BJ (cell line): ENCODE results near the gene CAT. TPM values are rescaled to one million over a fixed set of nuclear protein-coding genes. Genes with fewer than 3 reads are reported as not detected.

Source experiments
- CTCF ChIA-PET: fragments of 350-600 bp; formaldehyde crosslinking; extraction: SDS; loops from one replicate; lab custom pipeline; 2021; ENCODE audit warnings: antibody characterized with exemption, inconsistent platforms; lab: Yijun Ruan, JAX
- POLR2A ChIA-PET: fragments of 300-600 bp; sonication (Branson Sonifier 250); formaldehyde crosslinking; extraction: SDS; loops from one replicate; lab custom pipeline; 2021; ENCODE audit warnings: antibody characterized with exemption; lab: Charles Lee
- DNase-seq: peaks from one replicate; pipeline ENCODE4 v3.0.0-alpha.2; 2011; ENCODE audit warnings: low read depth
- H3K27me3 ChIP-seq: 2 replicates; pipeline ENCODE4 v1.6.0; 2011; ENCODE audit warnings: low read length; ENCODE audit not compliant: control insufficient read depth, insufficient read depth
- H3K36me3 ChIP-seq: 2 replicates; pipeline ENCODE4 v1.5.1; 2011; ENCODE audit warnings: low read length; ENCODE audit not compliant: control insufficient read depth, insufficient read depth
- H3K4me3 ChIP-seq: 2 replicates; pipeline ENCODE4 v1.5.1; 2011; ENCODE audit warnings: low read depth, mild to moderate bottlenecking, control low read depth, low read length
- polyA plus RNA-seq: library from polyadenylated mRNA; depleted of rRNA; stranded (reverse); fragments of >200 nt; gene quantifications from 2 replicates; pipeline ENCODE4 v1.2.3, GENCODE V29; 2011
- TF ChIP-seq, protein P1 (sequence below): IDR thresholded peaks from 2 replicates; pipeline ENCODE4 v1.5.1; 2011; ENCODE audit warnings: low read depth, mild to moderate bottlenecking, control low read depth, inconsistent platforms, low read length, moderate library complexity; ENCODE audit not compliant: insufficient read depth

CAT gene
- polyA plus RNA-seq, 1 experiment: 101 TPM

DNA sequence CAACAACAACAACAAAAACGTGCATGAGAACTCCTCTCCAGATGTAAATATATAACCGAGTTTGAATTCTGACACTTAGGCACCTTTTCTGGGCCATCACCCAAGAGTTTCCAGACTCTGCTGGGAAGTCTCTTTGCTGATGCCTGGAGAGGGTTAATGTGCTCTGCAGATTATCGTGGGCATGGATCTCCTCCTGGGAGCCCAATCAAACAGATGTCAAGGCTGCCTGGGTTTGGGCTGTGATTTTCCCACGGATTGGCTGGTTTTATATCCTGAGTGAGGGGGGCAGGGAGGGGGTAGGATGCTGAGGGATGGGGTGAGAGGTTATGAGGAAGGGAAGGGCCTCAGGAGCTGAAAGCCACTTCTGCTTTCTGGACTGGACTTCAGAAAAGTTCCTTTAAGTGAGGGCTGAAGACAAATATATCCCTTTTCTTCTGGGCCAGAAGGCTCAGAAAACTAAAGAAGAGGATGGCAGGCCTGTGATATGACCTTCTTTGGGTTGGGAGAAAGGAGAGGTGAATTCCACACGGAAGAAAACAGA lies 70.7 kb downstream of the CAT start:
- no peaks in the 10 kb centered on the region; the same call in 1 of the 2 replicates for H3K27me3 ChIP-seq
- no peak overlapping the region for H3K4me3 ChIP-seq
- TF ChIP-seq, protein P1, sequence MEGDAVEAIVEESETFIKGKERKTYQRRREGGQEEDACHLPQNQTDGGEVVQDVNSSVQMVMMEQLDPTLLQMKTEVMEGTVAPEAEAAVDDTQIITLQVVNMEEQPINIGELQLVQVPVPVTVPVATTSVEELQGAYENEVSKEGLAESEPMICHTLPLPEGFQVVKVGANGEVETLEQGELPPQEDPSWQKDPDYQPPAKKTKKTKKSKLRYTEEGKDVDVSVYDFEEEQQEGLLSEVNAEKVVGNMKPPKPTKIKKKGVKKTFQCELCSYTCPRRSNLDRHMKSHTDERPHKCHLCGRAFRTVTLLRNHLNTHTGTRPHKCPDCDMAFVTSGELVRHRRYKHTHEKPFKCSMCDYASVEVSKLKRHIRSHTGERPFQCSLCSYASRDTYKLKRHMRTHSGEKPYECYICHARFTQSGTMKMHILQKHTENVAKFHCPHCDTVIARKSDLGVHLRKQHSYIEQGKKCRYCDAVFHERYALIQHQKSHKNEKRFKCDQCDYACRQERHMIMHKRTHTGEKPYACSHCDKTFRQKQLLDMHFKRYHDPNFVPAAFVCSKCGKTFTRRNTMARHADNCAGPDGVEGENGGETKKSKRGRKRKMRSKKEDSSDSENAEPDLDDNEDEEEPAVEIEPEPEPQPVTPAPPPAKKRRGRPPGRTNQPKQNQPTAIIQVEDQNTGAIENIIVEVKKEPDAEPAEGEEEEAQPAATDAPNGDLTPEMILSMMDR: no peak
- ChIA-PET POLR2A (no interaction called here), CTCF (interaction anchor here (1.1 kb wide), 1 partner anchor 8 kb away, joined by 3 read pairs; no protein-coding TSS in a partner anchor)
- no peaks in the 10 kb centered on the region for H3K36me3 ChIP-seq
- no peak for DNase-seq

DNA sequence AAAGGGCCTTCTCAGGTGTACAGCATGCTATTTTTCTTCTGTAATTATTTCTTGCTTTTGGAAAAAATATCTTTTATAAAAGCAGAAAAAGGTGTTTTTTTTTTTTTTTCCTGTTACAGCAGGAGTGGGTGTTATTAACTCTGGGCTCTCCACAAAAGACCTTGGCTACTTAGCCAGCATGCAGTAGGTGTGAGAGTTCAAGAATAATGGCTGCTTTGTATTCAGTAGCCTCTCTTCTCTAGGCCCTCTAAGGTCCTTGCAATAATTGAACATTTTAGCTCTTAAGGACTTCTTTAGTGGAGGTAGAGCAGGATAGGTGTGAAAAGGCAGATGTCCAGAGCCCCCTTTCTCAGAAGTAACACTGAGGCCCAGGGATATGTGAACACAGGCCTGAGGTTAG lies 71.5 kb downstream of the CAT start:
- H3K27me3 ChIP-seq: no peaks in the 10 kb centered on the region; the same call in 1 of the 2 replicates
- CTCF ChIA-PET: interaction anchor here (1.2 to 1.5 kb wide), 2 partner anchors 9 to 75 kb away, joined by 3 to 5 read pairs; no protein-coding TSS in a partner anchor
- TF ChIP-seq, protein P1: no peak
- H3K4me3 ChIP-seq: no peak overlapping the region
- no peak for DNase-seq
- POLR2A ChIA-PET: no interaction called here
- H3K36me3 ChIP-seq: no peaks in the 10 kb centered on the region

DNA sequence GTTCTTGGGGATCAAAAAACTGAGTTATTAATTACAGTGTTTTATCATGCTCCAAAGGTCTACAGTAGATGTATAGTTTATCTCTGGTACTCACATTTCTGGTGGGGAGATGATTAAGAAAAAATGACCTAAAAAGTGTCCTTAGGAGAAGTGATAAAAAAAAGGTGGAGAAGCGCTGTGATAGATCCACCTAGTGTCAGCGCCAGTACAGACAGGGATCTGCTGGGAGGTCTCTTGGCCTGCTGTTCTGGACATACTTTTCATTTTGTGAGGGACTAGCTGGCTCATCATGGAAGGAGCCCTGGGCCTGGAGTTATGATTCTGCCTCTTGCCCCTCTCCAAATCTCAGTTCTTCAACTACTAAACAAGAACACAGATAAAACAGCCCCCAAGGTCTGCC lies 71.9 kb downstream of the CAT start:
- TF ChIP-seq, protein P1: no peak
- DNase-seq: no peak
- Histone ChIP-seq H3K4me3 (no peak overlapping the region), H3K36me3 (no peaks in the 10 kb centered on the region), H3K27me3 (no peaks in the 10 kb centered on the region)
- CTCF ChIA-PET: interaction anchor here (1.2 to 4.4 kb wide), 3 partner anchors 8 to 75 kb away, joined by 3 to 50 read pairs (median 5); no protein-coding TSS in a partner anchor
- POLR2A ChIA-PET: no interaction called here

DNA sequence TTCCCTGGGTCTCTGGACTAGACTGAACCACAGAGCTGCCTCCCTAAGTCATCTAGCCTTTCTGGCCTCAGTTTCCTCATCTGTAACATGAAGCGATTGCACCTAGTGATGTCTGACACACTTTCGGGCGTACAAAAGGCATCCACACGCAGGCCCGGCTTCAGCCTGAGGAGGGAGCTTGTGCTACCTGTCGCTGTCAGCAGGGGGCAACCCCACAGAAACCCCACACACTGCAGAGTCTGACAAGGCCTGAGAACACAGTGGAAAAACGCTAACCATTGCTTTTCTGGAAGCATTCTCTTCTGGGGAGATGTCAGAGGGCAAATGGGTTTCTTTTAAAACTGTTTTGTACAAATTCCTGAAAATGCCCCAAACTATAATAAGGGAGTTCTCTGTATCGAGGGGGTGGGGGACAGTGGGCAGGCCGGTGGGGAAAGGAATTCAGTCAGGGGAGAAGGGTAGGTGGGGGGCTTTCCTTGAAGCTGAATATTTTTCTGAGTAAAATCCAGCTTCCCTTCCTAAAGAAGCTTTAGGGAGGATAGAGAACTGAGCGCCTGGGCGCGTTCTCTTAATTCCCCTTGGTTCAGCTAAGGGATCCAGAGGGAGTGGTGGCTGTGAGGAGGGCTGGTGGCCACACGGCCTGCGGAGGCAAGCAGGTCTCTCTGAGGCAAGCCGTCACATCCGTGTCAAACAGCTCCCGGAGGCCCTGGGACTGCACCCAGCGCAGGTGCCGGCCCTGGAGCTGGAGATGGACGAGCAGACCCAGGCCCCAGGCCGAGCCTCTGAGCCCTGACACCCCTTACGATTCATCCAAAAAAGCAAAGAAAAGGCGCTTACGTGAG lies 74.3 kb downstream of the CAT start:
- DNase-seq: no peak
- TF ChIP-seq, protein P1: peak; percentile 89
- Histone ChIP-seq H3K4me3 (no peak overlapping the region), H3K27me3 (peaks cover 2% of the 10 kb centered on the region), H3K36me3 (no peaks in the 10 kb centered on the region)
- CTCF ChIA-PET: interaction anchor here (0.6 to 4.4 kb wide), 19 partner anchors 11 to 899 kb away, joined by 3 to 50 read pairs (median 4); no protein-coding TSS in a partner anchor
- POLR2A ChIA-PET: interaction anchor here (0.6 kb wide), 1 partner anchor 136 kb away, joined by 5 read pairs; no protein-coding TSS in a partner anchor
